Kidney epithelial cell (primary cell): Measurements from ENCODE around the gene SMC6. TPM values are rescaled to one million over a fixed set of nuclear protein-coding genes. Genes with fewer than 3 reads are reported as not detected.

Source experiments
- DNase-seq: peaks from one replicate; pipeline ENCODE4 v3.0.0-alpha.2; 2010; ENCODE audit warnings: low read depth
- H3K27me3 ChIP-seq: 2 replicates; pipeline ENCODE4 v1.6.0; 2011; ENCODE audit warnings: low read length; ENCODE audit not compliant: control insufficient read depth, insufficient read depth
- H3K36me3 ChIP-seq: 2 replicates; pipeline ENCODE4 v1.5.1; 2011; ENCODE audit warnings: low read length; ENCODE audit not compliant: control insufficient read depth, insufficient read depth
- H3K4me3 ChIP-seq: 2 replicates; pipeline ENCODE4 v1.5.1; 2011; ENCODE audit warnings: low read depth, mild to moderate bottlenecking, control low read depth, low read length
- total RNA-seq: library from RNA; depleted of rRNA; stranded (reverse); fragments of >200 nt; gene quantifications from 2 replicates; pipeline ENCODE4 v1.2.3, GENCODE V29; 2015
- TF ChIP-seq, protein P1 (sequence below): IDR thresholded peaks from 2 replicates; pipeline ENCODE4 v1.5.1; 2011; ENCODE audit warnings: mild to moderate bottlenecking, moderate library complexity, low read length, control low read depth, inconsistent platforms; ENCODE audit not compliant: insufficient read depth, poor library complexity, severe bottlenecking

SMC6 gene
- total RNA-seq, 1 donor from 2014 or later = 19.3 TPM

- no peak for DNase-seq
- H3K27me3 ChIP-seq = no peaks in the 10 kb centered on the region
- TF ChIP-seq, protein P1, sequence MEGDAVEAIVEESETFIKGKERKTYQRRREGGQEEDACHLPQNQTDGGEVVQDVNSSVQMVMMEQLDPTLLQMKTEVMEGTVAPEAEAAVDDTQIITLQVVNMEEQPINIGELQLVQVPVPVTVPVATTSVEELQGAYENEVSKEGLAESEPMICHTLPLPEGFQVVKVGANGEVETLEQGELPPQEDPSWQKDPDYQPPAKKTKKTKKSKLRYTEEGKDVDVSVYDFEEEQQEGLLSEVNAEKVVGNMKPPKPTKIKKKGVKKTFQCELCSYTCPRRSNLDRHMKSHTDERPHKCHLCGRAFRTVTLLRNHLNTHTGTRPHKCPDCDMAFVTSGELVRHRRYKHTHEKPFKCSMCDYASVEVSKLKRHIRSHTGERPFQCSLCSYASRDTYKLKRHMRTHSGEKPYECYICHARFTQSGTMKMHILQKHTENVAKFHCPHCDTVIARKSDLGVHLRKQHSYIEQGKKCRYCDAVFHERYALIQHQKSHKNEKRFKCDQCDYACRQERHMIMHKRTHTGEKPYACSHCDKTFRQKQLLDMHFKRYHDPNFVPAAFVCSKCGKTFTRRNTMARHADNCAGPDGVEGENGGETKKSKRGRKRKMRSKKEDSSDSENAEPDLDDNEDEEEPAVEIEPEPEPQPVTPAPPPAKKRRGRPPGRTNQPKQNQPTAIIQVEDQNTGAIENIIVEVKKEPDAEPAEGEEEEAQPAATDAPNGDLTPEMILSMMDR = no peak
- no peaks in the 10 kb centered on the region for H3K36me3 ChIP-seq
- H3K4me3 ChIP-seq = no peak overlapping the region
Measured at GRCh38 chr2:17620841-17621240, 132.8 kb downstream of the SMC6 start.

DNA sequence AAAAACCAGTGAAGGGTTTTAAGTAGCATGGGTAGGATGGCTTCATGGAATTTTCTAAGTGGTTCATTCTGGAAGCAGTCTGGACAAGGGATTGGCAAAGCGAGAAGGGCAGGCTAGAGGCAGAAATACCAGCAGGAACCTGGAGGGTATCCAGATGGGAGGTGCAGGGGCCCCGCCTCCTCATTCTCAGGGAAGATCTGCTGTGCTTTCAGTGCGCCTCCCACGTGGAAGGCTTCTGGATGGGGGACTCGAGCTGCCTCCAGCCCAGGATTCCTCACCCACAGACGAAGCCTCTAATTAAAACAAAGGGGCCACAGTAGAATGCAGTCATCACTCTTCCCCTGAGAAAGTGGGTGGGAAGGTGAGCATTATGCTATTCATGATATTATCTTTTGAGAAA, 133.3 kb downstream of the SMC6 start:
- TF ChIP-seq, protein P1 = no peak
- Histone ChIP-seq H3K27me3 (no peaks in the 10 kb centered on the region), H3K4me3 (no peak overlapping the region), H3K36me3 (no peaks in the 10 kb centered on the region)
- DNase-seq = no peak

DNA sequence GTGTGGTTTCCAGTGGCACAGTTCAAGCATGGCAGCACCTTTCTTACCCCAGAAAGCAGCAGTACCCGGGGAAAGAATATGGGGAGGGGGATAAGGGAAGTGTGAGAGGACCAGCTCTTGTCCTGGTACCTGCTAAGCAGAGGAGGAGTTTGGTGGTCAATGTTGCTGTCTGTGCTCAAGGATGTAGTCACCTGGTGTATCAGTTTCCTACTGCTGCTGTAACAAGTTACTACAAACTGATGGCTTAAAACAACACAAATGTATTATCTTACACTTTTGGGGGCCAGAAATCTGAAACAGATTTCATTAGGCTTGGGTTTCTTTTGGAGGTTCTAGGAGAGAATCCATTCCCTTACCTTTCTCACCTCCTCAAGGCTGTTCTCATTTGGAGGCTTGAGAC, 135.7 kb downstream of the SMC6 start:
- H3K36me3 ChIP-seq = no peaks in the 10 kb centered on the region
- TF ChIP-seq, protein P1 = no peak
- no peak for DNase-seq
- no peaks in the 10 kb centered on the region for H3K27me3 ChIP-seq
- H3K4me3 ChIP-seq = no peak overlapping the region

DNA sequence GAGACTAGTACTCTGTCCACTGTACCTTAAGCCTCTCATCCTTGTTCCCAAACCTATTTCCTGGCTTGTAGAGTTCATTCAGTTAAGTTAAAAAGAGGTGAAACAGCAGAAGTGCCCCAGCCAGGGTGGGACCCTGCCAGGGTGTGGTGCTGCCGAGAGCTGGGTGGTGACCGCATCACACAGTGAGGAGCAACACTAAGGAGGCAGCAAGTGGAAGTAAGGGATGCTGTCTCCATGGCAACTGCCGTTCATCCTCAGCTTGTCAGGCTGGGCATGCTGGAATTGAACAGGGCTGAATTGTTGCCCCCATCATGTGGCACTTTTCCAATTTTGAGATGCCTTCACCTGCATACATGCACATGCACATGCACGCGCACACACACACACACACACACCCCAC, 136.1 kb downstream of the SMC6 start:
- DNase-seq = no peak
- no peak overlapping the region for H3K4me3 ChIP-seq
- H3K36me3 ChIP-seq = no peaks in the 10 kb centered on the region
- TF ChIP-seq, protein P1 = no peak
- no peaks in the 10 kb centered on the region for H3K27me3 ChIP-seq

DNA sequence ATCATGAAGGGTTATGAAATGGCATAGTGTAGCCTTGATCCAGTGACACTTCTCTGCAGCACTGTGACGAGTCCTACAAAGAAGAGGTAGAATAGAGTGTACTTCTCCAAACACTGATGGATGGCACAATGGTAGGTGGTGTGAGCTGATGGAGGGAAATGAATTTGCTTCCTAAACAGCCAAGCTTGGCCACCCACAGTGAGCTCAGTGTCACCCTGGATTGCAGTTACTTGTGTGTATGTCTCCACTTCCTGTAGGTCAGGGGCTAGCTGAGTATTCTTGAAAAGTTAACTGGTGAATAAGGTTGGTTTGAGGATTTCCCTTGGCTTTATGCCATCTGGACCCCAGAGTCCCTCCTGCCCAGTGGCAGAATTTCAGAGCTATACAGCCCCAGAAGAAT, 137.2 kb downstream of the SMC6 start:
- H3K4me3 ChIP-seq = no peak overlapping the region
- no peaks in the 10 kb centered on the region for H3K27me3 ChIP-seq
- no peaks in the 10 kb centered on the region for H3K36me3 ChIP-seq
- no peak for DNase-seq
- TF ChIP-seq, protein P1 = no peak

DNA sequence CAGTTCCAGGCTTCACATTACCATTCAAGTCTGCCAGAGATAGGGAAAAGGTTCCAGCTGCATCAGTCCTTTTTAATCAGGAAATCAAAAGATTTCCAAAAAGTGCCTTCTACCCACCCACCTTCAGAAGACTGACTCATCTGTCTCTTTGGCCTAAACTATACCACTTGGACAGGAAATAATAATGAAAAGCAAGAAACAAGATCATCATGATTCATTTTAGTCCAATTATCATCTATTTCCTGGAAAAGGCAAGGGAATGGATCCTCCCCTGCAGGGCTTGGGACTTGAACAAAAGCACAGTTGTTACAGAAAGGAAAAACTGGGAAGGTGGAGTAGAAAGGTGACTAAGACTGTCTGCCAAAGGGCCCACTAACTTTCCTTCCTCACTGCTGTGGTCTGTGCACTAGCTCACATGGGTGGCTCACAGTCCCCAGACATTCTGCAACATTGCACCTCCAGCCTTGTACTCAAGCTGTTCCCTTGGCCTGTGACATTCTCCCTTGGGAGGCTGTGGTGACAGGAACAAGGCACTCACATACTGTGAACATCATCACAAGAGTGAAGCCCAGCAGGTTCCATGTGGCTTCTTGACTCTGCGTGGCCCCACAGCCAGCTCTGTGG, 137.8 kb downstream of the SMC6 start:
- no peak for DNase-seq
- Histone ChIP-seq H3K27me3 (no peaks in the 10 kb centered on the region), H3K4me3 (no peak overlapping the region), H3K36me3 (no peaks in the 10 kb centered on the region)
- TF ChIP-seq, protein P1 = no peak
